HG03565 (cell line): ENCODE data around the gene HSPA12B.

Experiments used
- ATAC-seq: cut with Tn5 transposase; IDR thresholded peaks from one replicate; pipeline ENCODE4 v1.9.1; 2021; ENCODE audit warnings: mild to moderate bottlenecking, moderate library complexity; ENCODE audit not compliant: unreplicated experiment

HSPA12B gene

DNA sequence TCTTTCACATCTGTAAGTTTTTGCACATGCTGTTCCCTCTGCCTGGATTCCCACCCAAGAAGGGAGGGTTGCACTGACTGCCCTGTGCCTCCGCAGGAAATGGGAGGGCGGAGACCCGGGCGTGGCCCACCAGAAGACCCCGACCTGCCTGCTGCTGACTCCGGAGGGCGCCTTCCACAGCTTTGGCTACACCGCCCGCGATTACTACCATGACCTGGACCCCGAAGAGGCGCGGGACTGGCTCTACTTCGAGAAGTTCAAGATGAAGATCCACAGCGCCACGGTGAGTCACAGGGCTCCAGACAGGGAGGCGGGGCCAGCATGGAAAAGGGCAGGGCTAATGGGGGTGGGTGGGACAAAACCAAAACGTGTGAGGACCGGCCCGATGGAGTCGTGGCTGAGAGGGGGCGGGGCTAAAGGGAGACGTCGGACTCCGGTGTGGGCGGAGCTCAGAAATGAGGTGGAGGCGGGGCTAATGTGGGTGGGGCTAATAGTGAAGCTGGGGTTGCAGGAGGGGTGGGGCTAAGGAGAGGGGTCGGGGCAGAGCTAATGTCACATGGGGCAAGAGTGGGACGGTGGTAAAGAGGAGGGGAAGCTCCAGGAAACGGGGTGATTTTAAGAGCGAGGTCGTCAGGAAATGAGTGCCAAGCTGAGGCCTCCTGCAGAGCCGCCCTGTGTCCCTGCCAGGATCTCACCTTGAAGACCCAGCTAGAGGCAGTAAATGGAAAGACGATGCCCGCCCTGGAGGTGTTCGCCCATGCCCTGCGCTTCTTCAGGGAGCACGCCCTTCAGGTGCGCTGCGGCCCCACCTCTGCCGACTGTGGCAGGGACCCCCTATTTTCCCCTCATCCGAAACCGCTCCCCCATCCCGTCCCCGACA, 12.6 kb downstream of the HSPA12B start:
- ATAC-seq: no peak

DNA sequence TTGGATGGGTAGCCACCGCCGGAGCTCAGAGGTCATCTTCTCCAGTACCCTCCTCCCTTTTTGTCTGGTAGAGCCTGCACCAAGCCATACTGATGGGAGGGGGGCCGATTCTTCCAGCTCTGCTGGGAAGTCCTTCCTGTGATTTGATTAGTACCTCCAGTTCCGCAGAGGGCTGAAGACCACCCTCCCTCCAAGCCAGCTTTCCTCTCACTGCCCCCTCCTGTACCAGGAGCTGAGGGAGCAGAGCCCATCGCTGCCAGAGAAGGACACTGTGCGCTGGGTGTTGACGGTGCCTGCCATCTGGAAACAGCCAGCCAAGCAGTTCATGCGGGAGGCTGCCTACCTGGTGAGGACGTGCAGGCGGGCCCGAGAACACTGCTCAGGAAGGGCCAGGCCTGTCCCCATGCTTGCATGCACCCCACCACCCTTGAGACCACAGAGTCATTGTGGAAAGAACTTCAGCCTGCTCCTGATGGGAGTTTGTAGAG, 13.2 kb downstream of the HSPA12B start:
- ATAC-seq: no peak

DNA sequence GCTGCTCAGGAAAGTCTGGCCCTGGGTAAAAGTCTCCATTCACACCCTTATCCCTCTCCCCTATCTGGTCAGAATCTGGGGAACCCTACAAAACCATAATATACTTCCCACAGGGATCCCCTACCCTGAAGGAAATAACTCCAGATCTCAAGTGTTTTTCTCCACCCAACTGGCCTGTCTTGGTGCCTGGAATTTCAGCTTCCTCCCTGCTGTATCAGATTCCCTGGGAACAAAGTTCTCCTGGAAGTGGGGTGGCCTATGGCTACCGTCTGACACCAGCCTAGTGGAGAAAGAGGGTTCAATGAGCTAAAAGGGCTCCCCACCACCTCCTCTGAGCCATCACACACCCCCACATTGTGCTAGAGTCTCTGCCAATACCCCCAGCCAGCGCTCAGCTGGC, 15.0 kb downstream of the HSPA12B start:
- no peak for ATAC-seq

GRCh38 chr20:3748073-3748472, 15.6 kb downstream of the HSPA12B start:
- no peak for ATAC-seq

- ATAC-seq: no peak
Observed at GRCh38 chr20:3749087-3749688, 16.7 kb downstream of the HSPA12B start.

GRCh38 chr20:3749689-3750531, 17.4 kb downstream of the HSPA12B start:
- ATAC-seq: no peak

DNA sequence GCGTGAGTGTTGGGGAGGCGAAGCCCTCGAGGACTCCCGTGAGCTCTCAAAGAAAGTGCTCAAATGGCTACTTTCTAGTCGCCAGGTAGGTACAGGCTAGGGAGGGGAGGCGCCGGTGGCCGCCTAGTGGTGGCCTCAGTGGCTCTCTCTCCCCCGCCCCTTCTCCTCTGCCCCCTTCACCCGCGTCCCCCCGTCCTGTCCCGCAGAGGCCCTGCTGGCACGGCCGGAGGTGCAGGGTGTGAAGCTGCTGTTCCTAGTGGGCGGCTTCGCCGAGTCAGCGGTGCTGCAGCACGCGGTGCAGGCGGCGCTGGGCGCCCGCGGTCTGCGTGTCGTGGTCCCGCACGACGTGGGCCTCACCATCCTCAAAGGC, 18.8 kb downstream of the HSPA12B start:
- no peak for ATAC-seq

- ATAC-seq: no peak
Observed at GRCh38 chr20:3751675-3752385, 19.3 kb downstream of the HSPA12B start.

- ATAC-seq: no peak
Observed at GRCh38 chr20:3752386-3752759, 19.9 kb downstream of the HSPA12B start.

DNA sequence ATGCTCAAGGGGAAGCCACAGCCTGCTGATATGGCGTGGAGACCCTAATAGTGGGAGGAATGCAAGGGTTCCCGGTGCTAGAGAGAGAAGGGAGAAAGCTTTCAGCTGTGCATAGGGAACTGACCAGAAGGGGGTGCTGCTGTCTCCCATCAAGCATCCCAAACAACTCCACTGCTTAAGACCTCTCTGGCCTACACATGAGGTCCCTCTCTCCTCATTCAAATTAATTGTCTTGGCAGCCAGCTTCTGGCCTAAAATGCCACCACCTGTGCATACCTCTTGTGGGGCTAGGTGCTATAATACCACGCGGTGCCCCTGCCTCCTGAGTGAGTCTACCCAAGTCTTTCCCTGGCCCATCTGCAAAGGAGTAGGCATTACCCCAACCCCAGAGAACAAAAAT, 20.6 kb downstream of the HSPA12B start:
- ATAC-seq: no peak

DNA sequence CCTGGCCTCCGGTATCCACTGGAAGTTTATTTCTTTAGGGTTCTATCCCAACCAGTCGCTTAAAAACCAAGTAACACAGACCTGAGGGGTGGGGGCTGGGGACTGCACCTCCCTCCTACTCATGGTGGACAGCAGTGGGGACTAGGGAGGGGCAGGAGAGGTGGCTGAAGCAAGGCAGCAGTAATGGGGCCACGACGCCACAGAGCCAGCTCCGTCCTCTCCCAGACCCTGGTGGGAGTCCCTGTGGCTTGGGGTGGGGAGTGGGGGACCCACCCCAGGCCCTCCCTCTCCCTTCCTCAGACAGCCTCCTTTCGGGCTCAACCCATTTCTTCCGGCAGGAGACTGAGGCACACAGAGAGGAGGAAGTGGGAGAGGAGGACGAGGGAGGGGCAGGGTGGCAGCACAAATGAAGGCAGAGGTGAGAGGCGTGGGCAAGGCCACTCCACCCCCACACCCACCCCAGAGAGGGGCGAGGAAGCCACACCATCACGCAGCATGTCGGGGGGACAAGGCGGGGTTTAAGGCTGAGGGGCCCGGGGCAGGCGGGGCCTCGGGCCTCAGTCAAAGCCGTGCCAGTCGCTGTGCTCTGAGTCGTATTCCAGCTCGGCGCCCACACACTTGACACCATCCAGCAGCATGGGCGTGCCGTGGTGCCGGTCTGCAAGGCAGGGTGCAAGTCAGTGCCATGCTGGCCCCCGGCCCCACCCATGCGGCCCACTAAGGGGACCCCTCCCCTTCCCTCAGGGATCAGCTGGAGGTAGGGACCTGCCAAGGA, 21.2 kb downstream of the HSPA12B start:
- ATAC-seq: no peak

DNA sequence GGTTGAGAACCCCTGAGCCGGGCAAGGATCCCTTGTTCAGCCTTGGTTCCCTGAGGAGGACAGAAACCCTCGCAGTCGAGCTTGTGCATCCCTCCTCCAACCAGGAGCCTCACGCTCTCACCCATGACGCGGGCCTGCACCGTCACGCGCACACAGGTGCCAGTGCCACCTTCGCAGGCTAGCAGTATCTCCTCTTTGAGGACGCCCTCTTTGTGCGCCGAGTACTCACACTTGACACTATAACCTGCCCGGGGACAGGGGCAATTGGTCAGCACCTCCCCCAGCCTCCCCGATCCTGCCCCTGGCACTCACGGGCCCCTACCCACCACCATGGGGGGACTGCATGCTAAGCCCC, 21.8 kb downstream of the HSPA12B start:
- ATAC-seq: no peak

- ATAC-seq: no peak
Observed at GRCh38 chr20:3755269-3755668, 22.8 kb downstream of the HSPA12B start.

GRCh38 chr20:3755814-3756480, 23.5 kb downstream of the HSPA12B start:
- no peak for ATAC-seq

DNA sequence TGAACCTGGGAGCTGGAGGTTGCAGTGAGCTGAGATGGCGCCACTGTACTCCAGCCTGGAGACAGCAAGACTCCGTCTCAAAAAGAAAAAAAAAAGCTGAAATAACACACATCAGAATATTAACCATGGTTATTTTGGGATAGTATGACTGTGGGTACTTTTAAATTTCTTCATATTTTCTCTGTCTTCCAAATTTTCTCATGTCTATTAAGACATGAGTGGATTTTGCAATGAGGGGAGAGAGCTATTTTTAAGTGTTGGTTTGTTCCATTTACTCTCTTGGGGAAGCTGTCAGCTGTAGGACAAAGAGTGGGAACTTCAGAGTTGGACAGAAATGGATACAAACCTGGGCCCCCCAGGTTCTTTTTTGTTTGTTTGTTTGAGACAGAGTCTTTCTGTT, 24.8 kb downstream of the HSPA12B start:
- no peak for ATAC-seq

DNA sequence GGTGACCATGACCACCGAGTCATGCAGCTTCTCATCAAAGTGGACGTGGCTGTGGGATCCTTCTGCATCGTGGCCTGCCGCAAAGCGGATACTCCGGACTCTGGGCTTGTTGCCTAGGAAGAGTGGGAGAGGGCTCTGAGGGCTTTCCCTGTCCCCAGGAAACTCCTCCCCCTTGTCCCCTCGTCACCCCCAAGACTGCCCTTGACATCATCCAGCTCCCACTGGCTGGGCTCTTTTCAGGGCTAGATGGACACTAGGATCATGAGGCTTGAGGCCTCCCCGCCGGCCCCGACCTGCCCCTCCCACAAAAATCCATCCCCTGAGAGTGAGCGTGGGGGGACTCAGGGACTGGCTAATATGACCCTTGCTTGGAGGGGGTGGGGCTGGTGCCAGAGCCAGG, 26.1 kb downstream of the HSPA12B start:
- ATAC-seq: no peak

- no peak for ATAC-seq
Observed at GRCh38 chr20:3759316-3759823, 26.9 kb downstream of the HSPA12B start.

DNA sequence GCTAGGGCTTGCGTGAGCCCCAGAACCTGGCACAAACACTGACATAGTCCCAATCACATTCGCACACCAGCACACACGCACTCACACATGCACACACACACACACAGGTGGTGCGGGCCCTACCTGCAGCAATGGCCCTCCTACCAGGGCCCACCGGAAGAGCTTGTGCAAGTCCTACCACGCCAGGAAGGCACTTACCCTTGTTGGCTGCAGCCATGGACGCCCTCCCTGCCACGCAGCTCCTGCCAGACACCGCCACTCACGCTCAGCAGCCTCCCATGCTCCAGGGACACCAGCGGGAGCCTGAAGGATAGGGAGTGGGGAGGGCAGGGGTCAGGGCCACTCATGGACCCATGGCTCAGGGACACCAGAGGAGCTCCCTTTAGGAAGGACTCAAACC, 27.4 kb downstream of the HSPA12B start:
- ATAC-seq: no peak

DNA sequence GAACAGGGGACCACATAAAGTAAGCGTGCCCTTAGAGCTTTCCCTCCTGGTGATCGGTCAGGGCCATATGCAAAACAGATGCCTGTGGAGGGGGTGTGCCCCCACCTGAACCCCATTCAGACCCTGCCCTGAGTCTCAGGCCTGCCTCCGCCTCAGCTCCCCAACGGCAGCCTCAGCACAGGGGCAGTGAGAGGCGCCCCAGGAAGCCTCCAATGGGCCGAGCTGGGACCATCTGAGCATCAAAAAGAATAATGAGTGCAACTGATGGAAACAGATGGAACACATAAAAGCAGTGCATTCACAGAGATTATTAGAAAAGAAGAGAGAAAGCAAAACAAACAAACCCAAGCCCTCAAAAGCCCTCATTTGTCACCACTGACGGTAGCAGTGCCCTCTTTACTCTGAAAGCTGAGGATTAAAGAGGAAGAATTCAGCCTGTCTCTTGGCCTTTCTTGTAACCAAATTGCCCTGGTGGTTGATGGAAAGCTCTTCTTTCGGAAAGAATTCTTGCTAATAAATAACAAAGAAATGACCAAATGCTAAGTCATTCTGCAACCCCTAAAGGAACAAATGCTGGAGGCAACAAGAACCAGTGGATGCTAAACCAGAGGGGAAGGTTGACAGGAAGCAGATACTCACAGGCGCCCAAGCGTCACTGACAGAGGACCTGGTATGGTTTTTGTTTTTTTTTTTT, 28.3 kb downstream of the HSPA12B start:
- ATAC-seq: no peak
